A673 (cell line): ENCODE data around the gene BRI3.

Source experiments
- CTCF ChIP-seq: fragments of 300-800, 200-600 bp; sonication (generic); conservative IDR thresholded peaks from 2 replicates; pipeline ENCODE4 v1.5.1; 2017; ENCODE audit warnings: low read depth, mild to moderate bottlenecking, antibody characterized with exemption, low read length, moderate library complexity, mixed read lengths
- EZH2 ChIP-seq: fragments of 200-600 bp; sonication (generic); IDR thresholded peaks from 2 replicates; pipeline ENCODE4 v1.6.1; 2017; ENCODE audit warnings: borderline replicate concordance, low read depth, mild to moderate bottlenecking, mixed read lengths, antibody characterized with exemption, low read length; ENCODE audit not compliant: poor library complexity, severe bottlenecking

GRCh38 chr7:98329100-98329790 lies 47.8 kb downstream of the BRI3 start:
- TF ChIP-seq CTCF (no peak), EZH2 (no peak)
